B cell (primary cell): ENCODE results near the gene STOX1. TPM values are rescaled to one million over a fixed set of nuclear protein-coding genes. Genes with fewer than 3 reads are reported as not detected.

Source experiments
- ATAC-seq: fragments of 200-7000 bp; cut with Tn5 transposase; one replicate; pipeline ENCODE4 v1.10.0; 2021; ENCODE audit warnings: low read depth, mild to moderate bottlenecking, moderate number of reproducible peaks, moderate library complexity
- CTCF ChIA-PET: fragments of 350-600 bp; sonication (Branson Sonifier 250); formaldehyde crosslinking; loops from one replicate; lab custom pipeline; 2021; ENCODE audit warnings: antibody characterized with exemption, inconsistent platforms; lab: Charles Lee
- POLR2A ChIA-PET: fragments of 350-600 bp; sonication (Branson Sonifier 250); formaldehyde crosslinking; loops from one replicate; lab custom pipeline; 2021; ENCODE audit warnings: antibody characterized with exemption; lab: Charles Lee
- DNase-seq: peaks from one replicate; pipeline ENCODE4 v3.0.0; 2013
- H2AFZ ChIP-seq: 2 replicates; pipeline ENCODE4 v1.6.1; 2012; ENCODE audit warnings: mild to moderate bottlenecking, low read depth, low read length; ENCODE audit not compliant: insufficient read depth, poor library complexity, severe bottlenecking
- H3K27ac ChIP-seq, 2 donors: 1 replicate in 1 of 2; 2 replicates in 1 of 2; pipeline ENCODE4 v1.5.1; 2012 to 2013; ENCODE audit warnings: low read length in 2 of 2, mild to moderate bottlenecking in 2 of 2, moderate library complexity in 1 of 2
- H3K27me3 ChIP-seq, 4 experiments: fragments of 200-600 bp in 1 of 4; sonication (generic) in 1 of 4; replicated peaks in 1 of 4; 1 replicate in 2 of 4; 2 replicates in 2 of 4; pipeline versions ENCODE4 v1.6.1 to v1.7.0; 2013 to 2016; ENCODE audit warnings: low read length in 3 of 4, mild to moderate bottlenecking in 2 of 4, mixed read lengths in 1 of 4, moderate library complexity in 1 of 4; ENCODE audit not compliant: insufficient read depth in 4 of 4, control insufficient read depth in 3 of 4; ENCODE audit errors: control extremely low read depth in 1 of 4
- H3K36me3 ChIP-seq, 2 experiments: replicated peaks in 1 of 2; 1 replicate in 1 of 2; 2 replicates in 1 of 2; pipeline versions ENCODE4 v1.6.1 to v1.7.1; 2013; ENCODE audit warnings: low read length in 1 of 2; ENCODE audit not compliant: insufficient read depth in 2 of 2, control insufficient read depth in 1 of 2; ENCODE audit errors: control extremely low read depth in 1 of 2, extremely low read depth in 1 of 2
- H3K4me1 ChIP-seq, 2 donors: fragments of 200-600 bp in 1 of 2; sonication (generic) in 1 of 2; 1 replicate in 1 of 2; 2 replicates in 1 of 2; pipeline versions ENCODE4 v1.5.1 to v1.6.1; 2013 to 2017; ENCODE audit warnings: low read length in 2 of 2; ENCODE audit not compliant: control insufficient read depth in 2 of 2, insufficient read depth in 2 of 2
- H3K4me2 ChIP-seq: replicated peaks from 2 replicates; pipeline ENCODE3; 2012; ENCODE audit warnings: mild to moderate bottlenecking, low read depth, low read length; ENCODE audit not compliant: poor library complexity, severe bottlenecking
- H3K4me3 ChIP-seq, 5 experiments: fragments of 200-600 bp in 1 of 5; sonication (generic) in 1 of 5; 1 replicate in 3 of 5; 2 replicates in 2 of 5; pipeline versions ENCODE4 v1.5.1 to v1.7.0; 2011 to 2016; ENCODE audit warnings: low read length in 4 of 5, mild to moderate bottlenecking in 4 of 5, low read depth in 2 of 5, control low read depth in 1 of 5, moderate library complexity in 1 of 5; ENCODE audit not compliant: insufficient read depth in 1 of 5; ENCODE audit errors: control extremely low read depth in 1 of 5, extremely low read depth in 1 of 5
- H3K79me2 ChIP-seq: fragments of 200-600 bp; sonication (generic); one replicate; pipeline ENCODE4 v1.6.0; 2016; ENCODE audit warnings: low read length; ENCODE audit not compliant: control insufficient read depth, insufficient read depth
- H3K9ac ChIP-seq: fragments of 200-600 bp; sonication (generic); 2 replicates; pipeline ENCODE4 v1.6.1; 2017; ENCODE audit warnings: mild to moderate bottlenecking, low read length, moderate library complexity
- H3K9me3 ChIP-seq, 3 donors: one replicate each; pipeline versions ENCODE4 v1.6.1 to v1.7.1; 2013; ENCODE audit warnings: low read length in 2 of 3; ENCODE audit not compliant: control insufficient read depth in 2 of 3, insufficient read depth in 1 of 3; ENCODE audit errors: control extremely low read depth in 1 of 3
- H4K20me1 ChIP-seq: 2 replicates; pipeline ENCODE4 v1.6.0; 2012; ENCODE audit warnings: mild to moderate bottlenecking, low read length; ENCODE audit not compliant: insufficient read depth, control insufficient read depth, poor library complexity, severe bottlenecking
- H3K27ac Mint-ChIP-seq: one replicate; pipeline ENCODE4 v1.8.0; 2021; ENCODE audit warnings: mixed read lengths
- H3K27me3 Mint-ChIP-seq: one replicate; pipeline ENCODE4 v1.8.0; 2021; ENCODE audit warnings: mixed read lengths
- H3K4me1 Mint-ChIP-seq: one replicate; pipeline ENCODE4 v1.8.0; 2021; ENCODE audit warnings: mixed read lengths
- H3K4me3 Mint-ChIP-seq: one replicate; pipeline ENCODE4 v1.8.0; 2021; ENCODE audit warnings: mixed read lengths
- H3K9me3 Mint-ChIP-seq: one replicate; pipeline ENCODE4 v1.8.0; 2022; ENCODE audit warnings: mixed read lengths; ENCODE audit not compliant: insufficient read depth
- CTCF ChIP-seq: fragments of 200-600 bp; IDR thresholded peaks from one replicate; pipeline ENCODE4 v1.8.0; 2022; ENCODE audit warnings: antibody characterized with exemption, mild to moderate bottlenecking
- EZH2 ChIP-seq: IDR thresholded peaks from 2 replicates; pipeline ENCODE4 v1.6.1; 2012; ENCODE audit warnings: borderline replicate concordance, low read depth, mild to moderate bottlenecking, moderate library complexity, low read length; ENCODE audit not compliant: insufficient read depth, poor library complexity, severe bottlenecking
- WGBS: methylation state at CpG from one replicate; pipeline ENCODE4 v1.1.5; 2013; ENCODE audit warnings: missing lambda C conversion rate; ENCODE audit not compliant: insufficient coverage; 5-methylcytosine and 5-hydroxymethylcytosine counted together
- intact Hi-C: fragments of 100-400 bp; cut with micrococcal nuclease; formaldehyde crosslinking; loops from one replicate; pipeline ENCODE4 v1.10.0; 2022
- polyA plus RNA-seq: library from polyadenylated mRNA; depleted of rRNA; stranded (reverse); fragments of >200 nt; gene quantifications from 2 replicates; pipeline ENCODE4 v1.2.3, GENCODE V29; 2012
- total RNA-seq, 2 donors: library from RNA; stranded (reverse); fragments of 120-200 nt in 1 of 2; gene quantifications; 1 replicate in 1 of 2; 2 replicates in 1 of 2; pipeline versions ENCODE4 v1.2.3 to v1.2.4, GENCODE V29; 2013 to 2022

STOX1 gene
- total and polyA plus RNA-seq, 2 donors (not counting 1 experiment from before 2014, with no cell fraction given), result 0.07 to 0.57 TPM

GRCh38 chr10:68787813-68788212 is 39.5 kb upstream of the STOX1 start:
- DNase-seq, result no peak
- no peak overlapping the region for H3K4me3 ChIP-seq
- no peak for TF ChIP-seq CTCF
- no peak for TF ChIP-seq EZH2
- H3K9ac ChIP-seq, result no peak overlapping the region
- Mint-ChIP-seq H3K9me3 (no peaks in the 10 kb centered on the region), H3K27me3 (no peaks in the 10 kb centered on the region), H3K4me1 (peaks cover 3% of the 10 kb centered on the region), H3K4me3 (no peak overlapping the region), H3K27ac (no peak overlapping the region)
- no peaks in the 10 kb centered on the region for H3K79me2 ChIP-seq
- no peaks in the 10 kb centered on the region for H3K9me3 ChIP-seq
- ATAC-seq, result no peak
- intact Hi-C loops, result no loop called here
- H3K4me1 ChIP-seq, result peaks cover 0 to 2% of the 10 kb centered on the region in 2 donors
- H3K27ac ChIP-seq, result no peak overlapping the region
- CTCF ChIA-PET, result no interaction called here
- H4K20me1 ChIP-seq, result no peaks in the 10 kb centered on the region
- H2AFZ ChIP-seq, result no peak overlapping the region
- POLR2A ChIA-PET, result interaction anchor here (0.6 kb wide), 1 partner anchor 38 kb away, joined by 8 read pairs; no protein-coding TSS in a partner anchor
- H3K27me3 ChIP-seq, result no peaks in the 10 kb centered on the region
- no peak overlapping the region for H3K4me2 ChIP-seq
- H3K36me3 ChIP-seq, result peaks cover 2 to 68% of the 10 kb centered on the region in 2 experiments
- WGBS, result no CpG with 5 or more reads among the region's 3 CpGs

GRCh38 chr10:68790476-68790875 is 36.9 kb upstream of the STOX1 start:
- H3K27ac Mint-ChIP-seq, result no peak overlapping the region

More at GRCh38 chr10:68790476-68790875, 36.9 kb upstream of the STOX1 start:
- Histone ChIP-seq H3K9ac (no peak overlapping the region), H3K4me1 (no peaks in the 10 kb centered on the region), H3K4me3 (no peak overlapping the region), H3K79me2 (no peaks in the 10 kb centered on the region), H3K27me3 (no peaks in the 10 kb centered on the region), H2AFZ (no peak overlapping the region), H4K20me1 (no peaks in the 10 kb centered on the region), H3K27ac (no peak overlapping the region), H3K36me3 (peaks cover 2 to 63% of the 10 kb centered on the region in 2 experiments), H3K9me3 (no peaks in the 10 kb centered on the region), H3K4me2 (no peak overlapping the region)
- ATAC-seq (no peak), DNase-seq (no peak)
- Mint-ChIP-seq H3K9me3 (no peaks in the 10 kb centered on the region), H3K4me1 (no peaks in the 10 kb centered on the region), H3K27me3 (no peaks in the 10 kb centered on the region), H3K4me3 (no peak overlapping the region)
- ChIA-PET CTCF (no interaction called here), POLR2A (no interaction called here)
- WGBS, result 96% methylated on average over 10 of the region's 10 CpGs
- intact Hi-C loops, result no loop called here
- TF ChIP-seq CTCF, result no peak
- no peak for TF ChIP-seq EZH2
